Heart left ventricle (tissue), 16 donors: ENCODE results near the gene ASH1L. TPM values are rescaled to one million over a fixed set of nuclear protein-coding genes. Genes with fewer than 3 reads are reported as not detected.
A peak's percentile ranks its signal among the peaks of the same experiment; 100 is the strongest.
"Not testable (repeated sequence)": the region's sequence is repeated elsewhere in the genome, so short reads cannot be mapped to it uniquely, and the experiment has no call there.

Experiments
- ATAC-seq, 4 donors: fragments of 200-7000 bp; cut with Tn5 transposase; one replicate each; pipeline ENCODE4 v1.9.1; 2020 to 2022; ENCODE audit warnings: moderate library complexity in 4 of 4, mild to moderate bottlenecking in 3 of 4, moderate number of reproducible peaks in 1 of 4
- DNase-seq, 5 donors: peaks; one replicate each; pipeline ENCODE4 v3.0.0-alpha.2; 2020
- H3K27ac ChIP-seq, 12 donors: fragments of 200-600 bp; sonication (generic) in 4 of 12; one replicate each; pipeline versions ENCODE4 v1.5.0 to v1.8.0; 2016 to 2022; ENCODE audit warnings: mild to moderate bottlenecking in 2 of 12
- H3K27me3 ChIP-seq, 9 donors: fragments of 200-600 bp; sonication (generic) in 2 of 9; one replicate each; pipeline versions ENCODE4 v1.5.1 to v1.8.0; 2016 to 2022; ENCODE audit warnings: mild to moderate bottlenecking in 3 of 9
- H3K36me3 ChIP-seq, 9 donors: fragments of 200-600 bp; sonication (generic) in 2 of 9; one replicate each; pipeline versions ENCODE4 v1.5.0 to v1.8.0; 2018 to 2022; ENCODE audit warnings: mild to moderate bottlenecking in 2 of 9
- H3K4me1 ChIP-seq, 12 donors: fragments of 200-600 bp; sonication (generic) in 4 of 12; one replicate each; pipeline versions ENCODE4 v1.5.0 to v1.8.0; 2016 to 2022; ENCODE audit warnings: mild to moderate bottlenecking in 3 of 12
- H3K4me3 ChIP-seq, 12 donors: fragments of 200-600 bp; sonication (generic) in 4 of 12; one replicate each; pipeline versions ENCODE4 v1.5.0 to v1.8.0; 2017 to 2022; ENCODE audit warnings: mild to moderate bottlenecking in 9 of 12, moderate library complexity in 4 of 12
- H3K9me3 ChIP-seq, 12 donors: fragments of 200-600 bp; sonication (generic) in 4 of 12; one replicate each; pipeline versions ENCODE4 v1.5.0 to v1.8.0; 2016 to 2022; ENCODE audit warnings: mild to moderate bottlenecking in 1 of 12
- CTCF ChIP-seq, 12 donors: fragments of 200-600 bp; sonication (generic) in 4 of 12; IDR thresholded peaks; one replicate each; pipeline versions ENCODE4 v1.5.0 to v1.8.0; 2018 to 2022; ENCODE audit warnings: antibody characterized with exemption in 12 of 12, mild to moderate bottlenecking in 5 of 12
- POLR2A ChIP-seq, 2 donors: fragments of 450-650 bp; IDR thresholded peaks; one replicate each; pipeline ENCODE4 v1.6.1; 2017; ENCODE audit warnings: antibody characterized with exemption in 2 of 2, mild to moderate bottlenecking in 2 of 2, moderate library complexity in 2 of 2
- WGBS, 4 donors: extraction: QIAGEN DNeasy Blood & Tissue Kit in 2 of 4; methylation state at CpG; one replicate each; pipeline versions ENCODE4 v1.1.5 to v1.1.7; 2013 to 2018; 5-methylcytosine and 5-hydroxymethylcytosine counted together
- intact Hi-C, 10 donors: fragments of 100-400 bp; cut with DNase I; formaldehyde crosslinking; loops; one replicate each; pipeline versions ENCODE4 v1.11.1 to v1.14.2; 2022
- polyA plus RNA-seq, 2 donors: library from polyadenylated mRNA; stranded (reverse); fragments of 200-250 nt; gene quantifications; one replicate each; pipeline ENCODE4 v1.2.3, GENCODE V29; 2013
- total RNA-seq, 9 donors: library from RNA; depleted of rRNA in 2 of 9; stranded (reverse); fragments of >200 nt in 2 of 9; fragmentation: NEBNext Ultra II Directional in 3 of 9; extraction: Animal tissue kit (Norgen Biotek cat#: 25700) in 3 of 9; gene quantifications; one replicate each; pipeline versions ENCODE4 v1.1.0 to v1.2.4, GENCODE V29; 2016 to 2023
- donor health status: ischemic (EF 13 %, LVEDD 7.1; RV severe dilation, severe dysfunction).
- donor health status: healthy with polysubstance abuse.
- donor health status: DM: no; HTN: yes; CAD: no.
- donor health status: DM: no; HTN: no; CAD: no.
- donor health status: ischemic (EF 25% LVEDD 6.9; RV normal size, moderate dysfunction).
- donor health status: ischemic (EF 25% LVEDD 5.7; RV mildly dilated, moderate dysfunction).
- donor health status: healthy.
- donor health status: DM: yes; HTN: yes; CAD: no.
- donor health status: ischemic (EF 35%, LVEDD 5.7; RV mildly dilated, moderate dysfunction).
- donor health status: nonischemic (EF 11% LVEDD 7.7; RV severe dilation, severe dysfunction).
- donor health status: DM: yes; HTN: yes; CAD: no.
- donor health status: PGD.
- donor health status: ischemic (EF 29% LVEDD 5.4; RV normal size, mild dysfunction).
- donor health status: nonischemic (EF 23%, LVEDD 6.1; RV moderate dilation, normal function).

Gene ASH1L
- total and polyA plus RNA-seq, 11 donors, result 9.3 to 56.0 (median 43.7) TPM

- WGBS, 4 donors, result 52 to 67% (median 55%) methylated on average over 4 of the region's 4 CpGs
- H3K4me3 ChIP-seq, result no peak overlapping the region
- peaks cover 0 to 17% (median under 1%) of the 10 kb centered on the region in 12 donors for H3K4me1 ChIP-seq
- ATAC-seq (no peak), DNase-seq (no peak)
- H3K9me3 ChIP-seq, result no peaks in the 10 kb centered on the region
- peaks cover 0 to 17% (median 0%) of the 10 kb centered on the region in 9 donors for H3K36me3 ChIP-seq
- intact Hi-C loops, result no loop called here
- TF ChIP-seq POLR2A (IDR thresholded peaks at IDR 0.05), result no peak
- H3K27me3 ChIP-seq, result no peaks in the 10 kb centered on the region
- no peak overlapping the region for H3K27ac ChIP-seq
These were observed 8.0 kb upstream of the ASH1L start for GRCh38 chr1:155570593-155570990.

DNA sequence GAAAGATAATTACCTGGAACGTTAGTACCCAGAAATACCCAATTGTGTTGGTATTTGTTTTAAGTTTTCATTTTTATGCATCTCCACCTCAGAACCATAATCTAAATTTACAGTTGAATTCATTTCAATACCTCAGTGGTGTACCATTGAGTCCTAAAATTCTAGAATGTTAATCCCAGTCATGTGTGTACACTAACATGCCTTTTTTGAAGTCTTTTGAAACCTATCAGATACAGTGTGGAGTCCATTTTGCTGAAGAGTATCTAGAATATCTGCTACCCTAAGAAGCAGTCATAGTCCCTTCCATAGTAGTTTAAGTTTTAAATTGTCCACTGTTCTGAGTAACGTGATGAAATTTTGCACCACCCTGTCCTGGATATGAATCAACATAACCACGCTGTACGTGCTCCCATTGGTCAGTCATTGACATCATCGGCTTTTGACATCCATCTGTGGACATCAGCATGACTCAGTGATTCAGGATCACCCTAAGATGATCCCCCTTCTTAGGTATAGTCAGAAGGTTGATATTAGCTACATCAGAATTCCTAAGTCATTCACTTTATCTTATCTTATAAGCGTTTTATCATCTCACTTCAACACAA is 7.5 kb upstream of the ASH1L start:
- intact Hi-C loops, result loop anchor here in 1 of 10 donors (10.0 kb wide), 1 partner anchor 245 kb away; the partner anchor contains the start of gene RUSC1
- TF ChIP-seq POLR2A (IDR thresholded peaks at IDR 0.05) (no peak), CTCF (IDR thresholded peaks at IDR 0.05) (no peak)
- peaks cover 0 to 17% (median 3%) of the 10 kb centered on the region in 12 donors for H3K4me1 ChIP-seq
- ATAC-seq (peak in 2 of 4 donors; percentile 39 to 47), DNase-seq (no peak)
- H3K36me3 ChIP-seq, result peaks cover 0 to 17% (median 0%) of the 10 kb centered on the region in 9 donors
- no peaks in the 10 kb centered on the region for H3K27me3 ChIP-seq
- H3K27ac ChIP-seq, result no peak overlapping the region
- H3K4me3 ChIP-seq, result no peak overlapping the region
- H3K9me3 ChIP-seq, result no peaks in the 10 kb centered on the region
- 53 to 70% (median 60%) methylated on average over 6 of the region's 6 CpGs for WGBS, 4 donors

DNA sequence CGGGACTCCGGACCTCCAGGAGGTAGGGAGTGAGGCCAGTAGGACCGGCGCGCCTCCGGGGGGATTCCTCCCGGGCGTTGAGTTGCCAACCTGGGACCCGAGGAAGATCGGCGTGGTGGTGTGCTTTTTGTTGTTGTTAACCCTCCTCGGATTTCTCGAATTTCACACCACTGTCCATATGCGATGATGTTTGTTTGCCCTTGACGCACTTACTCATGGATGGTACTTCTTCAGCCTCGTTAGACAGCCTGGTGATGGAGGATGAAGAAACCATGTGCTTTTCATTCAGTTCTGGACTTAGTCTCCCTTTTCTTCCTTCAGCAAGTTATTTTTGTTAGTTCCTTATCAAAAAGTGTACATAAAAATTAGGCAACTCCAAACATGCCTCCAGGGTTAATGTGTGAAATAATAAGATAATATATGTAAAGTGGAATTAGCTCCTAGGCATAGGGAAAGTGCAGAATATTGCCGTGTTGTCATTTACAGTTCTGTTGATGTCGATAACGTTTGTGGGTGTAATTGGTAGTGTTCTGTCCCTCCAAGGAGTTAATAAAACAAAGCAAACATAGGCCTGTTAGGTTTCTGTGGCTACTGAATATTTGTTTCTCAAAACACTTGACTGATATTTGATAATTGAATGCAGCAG is 897 bp upstream of the ASH1L start:
- 0 to 1% (median 0%) methylated on average over 19 of the region's 19 CpGs for WGBS, 4 donors
- not testable (repeated sequence) for H3K9me3 ChIP-seq, DNase-seq, H3K27me3 ChIP-seq, H3K36me3 ChIP-seq
- Histone ChIP-seq H3K4me1 (peaks cover 4 to 43% (median 32%) of the 10 kb centered on the region in 12 donors), H3K27ac (peak overlapping the region; percentile 94 to 100 (median 98)), H3K4me3 (peak overlapping the region; percentile 77 to 99 (median 92))
- peak in 1 of 4 donors; percentile 0 for ATAC-seq
- intact Hi-C loops, result loop anchor here in 3 of 10 donors (5.0 to 10.0 kb wide), 3 partner anchors 56 to 241 kb away; partner anchors contain the start of gene RUSC1 (in 2 of the 3)

DNA sequence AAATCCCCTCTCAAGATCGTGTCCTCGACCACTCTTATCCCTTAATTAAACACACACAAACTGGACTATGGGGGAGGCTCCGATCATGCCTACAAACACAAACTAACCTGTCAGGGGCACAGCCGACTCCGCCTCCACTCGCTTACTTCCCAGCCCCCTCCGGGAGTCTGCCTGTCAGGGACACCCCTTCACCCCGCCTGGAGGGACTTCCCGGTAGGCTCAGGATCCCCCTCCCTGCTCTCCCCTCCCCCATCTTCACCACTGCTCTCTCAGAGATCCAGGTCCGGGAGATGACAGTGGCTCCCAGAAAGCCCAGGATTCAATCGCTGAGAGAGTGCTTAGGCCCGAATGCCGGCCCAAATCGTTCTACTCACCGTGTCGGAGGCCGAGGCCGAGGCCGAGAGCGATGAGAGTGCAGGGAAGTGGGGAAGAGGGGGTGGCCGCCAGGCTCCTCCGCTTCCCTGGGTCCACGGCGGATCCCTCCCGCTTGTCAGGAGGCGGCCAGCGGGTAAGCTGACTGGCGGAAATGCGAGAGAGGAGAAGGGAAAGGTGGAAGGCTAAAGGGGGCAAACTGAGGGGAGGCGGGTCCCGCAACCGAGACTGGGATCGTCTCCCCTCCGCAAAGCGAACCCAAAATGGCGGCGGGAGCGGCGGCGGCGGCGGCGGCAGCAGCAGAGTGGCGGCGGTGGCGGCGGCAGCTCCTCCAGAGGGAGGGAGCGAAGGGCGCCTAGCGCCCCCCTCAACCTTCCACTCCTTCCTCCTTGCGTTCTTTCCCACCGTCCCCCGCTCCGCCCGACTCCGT is 623 bp downstream of the ASH1L start:
- peaks cover 4 to 57% (median 42%) of the 10 kb centered on the region in 12 donors for H3K4me1 ChIP-seq
- not testable (repeated sequence) for H3K27me3 ChIP-seq, H3K9me3 ChIP-seq, H3K36me3 ChIP-seq
- peak overlapping the region; percentile 77 to 99 (median 92) for H3K4me3 ChIP-seq
- DNase-seq (peak; percentile 38 to 72 (median 50)), ATAC-seq (peak; percentile 49 to 63 (median 60))
- 0 to 1% (median 0%) methylated on average over 38 to 47 of the region's 56 CpGs for WGBS, 4 donors
- intact Hi-C loops, result loop anchor here in 3 of 10 donors (5.0 to 10.0 kb wide), 3 partner anchors 55 to 240 kb away; partner anchors contain the start of gene RUSC1 (in 2 of the 3)
- peak overlapping the region; percentile 94 to 100 (median 98) for H3K27ac ChIP-seq

- TF ChIP-seq CTCF (IDR thresholded peaks at IDR 0.05), result no peak
- no peak for TF ChIP-seq POLR2A (IDR thresholded peaks at IDR 0.05)
- Histone ChIP-seq H3K4me1 (peaks cover 0 to 46% (median 31%) of the 10 kb centered on the region in 12 donors), H3K9me3 (no peaks in the 10 kb centered on the region), H3K27ac (no peak overlapping the region), H3K4me3 (no peak overlapping the region), H3K27me3 (no peaks in the 10 kb centered on the region), H3K36me3 (peaks cover 0 to 22% (median 8%) of the 10 kb centered on the region in 9 donors)
- no peak for DNase-seq
- ATAC-seq, result no peak
- intact Hi-C loops, result no loop called here
These were observed 6.7 kb downstream of the ASH1L start for GRCh38 chr1:155555915-155556314.
